Measurements from ENCODE around the gene EHD1.
A peak's percentile ranks its signal among the peaks of the same experiment; 100 is the strongest.

The EHD1 gene

GRCh38 chr11:64909653-64910343 lies 31.4 kb upstream of the EHD1 start:
- DNase-seq: no peak

GRCh38 chr11:64908766-64909165 lies 30.3 kb upstream of the EHD1 start:
- DNase-seq: no peak

- no peak for DNase-seq
Measured at GRCh38 chr11:64906314-64906635, 27.9 kb upstream of the EHD1 start.

GRCh38 chr11:64905516-64906313 lies 27.3 kb upstream of the EHD1 start:
- no peak for DNase-seq

- DNase-seq: no peak
Measured at GRCh38 chr11:64903291-64903833, 24.9 kb upstream of the EHD1 start.

GRCh38 chr11:64902102-64902900 lies 23.9 kb upstream of the EHD1 start:
- no peak for DNase-seq

- DNase-seq: no peak
Measured at GRCh38 chr11:64900774-64901173, 22.4 kb upstream of the EHD1 start.

GRCh38 chr11:64900263-64900678 lies 21.9 kb upstream of the EHD1 start:
- no peak for DNase-seq

GRCh38 chr11:64898541-64898940 lies 20.1 kb upstream of the EHD1 start:
- no peak for DNase-seq

GRCh38 chr11:64898076-64898445 lies 19.6 kb upstream of the EHD1 start:
- no peak for DNase-seq

GRCh38 chr11:64897381-64898075 lies 19.1 kb upstream of the EHD1 start:
- no peak for DNase-seq

- no peak for DNase-seq
Measured at GRCh38 chr11:64896448-64897022, 18.1 kb upstream of the EHD1 start.

- DNase-seq: no peak
Measured at GRCh38 chr11:64894812-64895452, 16.5 kb upstream of the EHD1 start.

- DNase-seq: peak; percentile 83
Measured at GRCh38 chr11:64894070-64894811, 15.8 kb upstream of the EHD1 start.

- no peak for DNase-seq
Measured at GRCh38 chr11:64893194-64894069, 15.0 kb upstream of the EHD1 start.

- DNase-seq: no peak
Measured at GRCh38 chr11:64892838-64893193, 14.4 kb upstream of the EHD1 start.

GRCh38 chr11:64892411-64892831 lies 14.0 kb upstream of the EHD1 start:
- no peak for DNase-seq

GRCh38 chr11:64891880-64892279 lies 13.5 kb upstream of the EHD1 start:
- DNase-seq: peak; percentile 22

GRCh38 chr11:64891215-64891848 lies 12.9 kb upstream of the EHD1 start:
- no peak for DNase-seq

- DNase-seq: no peak
Measured at GRCh38 chr11:64890522-64890939, 12.1 kb upstream of the EHD1 start.
